Astrocyte (in vitro differentiated cells and primary cell): ENCODE measurements around the gene SNX32. TPM values are rescaled to one million over a fixed set of nuclear protein-coding genes. Genes with fewer than 3 reads are reported as not detected.

Experiments
- total RNA-seq: library from RNA; stranded (reverse); gene quantifications from 2 replicates; pipeline ENCODE4 v1.2.1, GENCODE V29; 2021

SNX32 gene
- total RNA-seq, 1 donor from 2014 or later, result 1.2 TPM

Other genes starting within 250 kb of the SNX32 start
- 0.84 TPM in 1 of 2 replicates, not detected in the other for gene KCNK7, start 238.2 kb upstream of the SNX32 start, total RNA-seq
- gene MAP3K11, start 219.7 kb upstream of the SNX32 start, total RNA-seq, result 55.4 and 61.3 TPM in 2 replicates
- gene PCNX3, start 218.2 kb upstream of the SNX32 start, total RNA-seq, result 45.6 and 51.2 TPM in 2 replicates
- 19.0 and 26.7 TPM in 2 replicates for gene SIPA1, start 195.9 kb upstream of the SNX32 start, total RNA-seq
- gene RELA, start 171.0 kb upstream of the SNX32 start, total RNA-seq, result 62.2 and 68.9 TPM in 2 replicates
- 26.8 and 31.4 TPM in 2 replicates for gene KAT5, start 121.7 kb upstream of the SNX32 start, total RNA-seq
- 24.7 and 25.0 TPM in 2 replicates for gene RNASEH2C, start 113.2 kb upstream of the SNX32 start, total RNA-seq
- gene AP5B1, start 53.0 kb upstream of the SNX32 start, total RNA-seq, result 10.4 and 10.9 TPM in 2 replicates
- gene OVOL1, start 46.9 kb upstream of the SNX32 start, total RNA-seq, result 0.22 and 1.0 TPM in 2 replicates
- gene CFL1, start 24.2 kb downstream of the SNX32 start, total RNA-seq, result 1,793 and 1,931 TPM in 2 replicates
- 59.9 and 64.3 TPM in 2 replicates for gene MUS81, start 26.5 kb downstream of the SNX32 start, total RNA-seq
- gene EFEMP2, start 38.8 kb downstream of the SNX32 start, total RNA-seq, result 97.3 and 119 TPM in 2 replicates
- not detected in 2 replicates for gene CTSW, start 45.9 kb downstream of the SNX32 start, total RNA-seq
- gene FIBP, start 54.5 kb downstream of the SNX32 start, total RNA-seq, result 67.4 and 68.7 TPM in 2 replicates
- gene CCDC85B, start 56.7 kb downstream of the SNX32 start, total RNA-seq, result 29.9 and 31.4 TPM in 2 replicates
- 24.5 and 37.9 TPM in 2 replicates for gene FOSL1, start 66.4 kb downstream of the SNX32 start, total RNA-seq
- gene C11orf68, start 85.1 kb downstream of the SNX32 start, total RNA-seq, result 34.6 and 35.3 TPM in 2 replicates
- 158 and 169 TPM in 2 replicates for gene DRAP1, start 85.5 kb downstream of the SNX32 start, total RNA-seq
- gene TSGA10IP, start 111.5 kb downstream of the SNX32 start, total RNA-seq, result not detected in 2 replicates
- gene SART1, start 127.8 kb downstream of the SNX32 start, total RNA-seq, result 36.3 and 36.5 TPM in 2 replicates
- gene EIF1AD, start 168.2 kb downstream of the SNX32 start, total RNA-seq, result 35.9 and 42.7 TPM in 2 replicates
- 158 and 180 TPM in 2 replicates for gene BANF1, start 168.5 kb downstream of the SNX32 start, total RNA-seq
- gene CST6, start 178.0 kb downstream of the SNX32 start, total RNA-seq, result not detected in 2 replicates
- gene CATSPER1, start 192.5 kb downstream of the SNX32 start, total RNA-seq, result 0.45 TPM in 1 of 2 replicates, not detected in the other
- gene GAL3ST3, start 215.2 kb downstream of the SNX32 start, total RNA-seq, result 0.46 and 0.61 TPM in 2 replicates
- 169 and 170 TPM in 2 replicates for gene SF3B2, start 218.4 kb downstream of the SNX32 start, total RNA-seq
- gene PACS1, start 236.3 kb downstream of the SNX32 start, total RNA-seq, result 86.0 and 86.9 TPM in 2 replicates